Superior temporal gyrus (tissue), 1 donor: ENCODE measurements around the gene SCMH1.

ENCODE experiments used
- DNase-seq: peaks from one replicate; pipeline ENCODE4 v3.0.0-alpha.2; 2016; ENCODE audit errors: extremely low spot score

SCMH1 gene

DNA sequence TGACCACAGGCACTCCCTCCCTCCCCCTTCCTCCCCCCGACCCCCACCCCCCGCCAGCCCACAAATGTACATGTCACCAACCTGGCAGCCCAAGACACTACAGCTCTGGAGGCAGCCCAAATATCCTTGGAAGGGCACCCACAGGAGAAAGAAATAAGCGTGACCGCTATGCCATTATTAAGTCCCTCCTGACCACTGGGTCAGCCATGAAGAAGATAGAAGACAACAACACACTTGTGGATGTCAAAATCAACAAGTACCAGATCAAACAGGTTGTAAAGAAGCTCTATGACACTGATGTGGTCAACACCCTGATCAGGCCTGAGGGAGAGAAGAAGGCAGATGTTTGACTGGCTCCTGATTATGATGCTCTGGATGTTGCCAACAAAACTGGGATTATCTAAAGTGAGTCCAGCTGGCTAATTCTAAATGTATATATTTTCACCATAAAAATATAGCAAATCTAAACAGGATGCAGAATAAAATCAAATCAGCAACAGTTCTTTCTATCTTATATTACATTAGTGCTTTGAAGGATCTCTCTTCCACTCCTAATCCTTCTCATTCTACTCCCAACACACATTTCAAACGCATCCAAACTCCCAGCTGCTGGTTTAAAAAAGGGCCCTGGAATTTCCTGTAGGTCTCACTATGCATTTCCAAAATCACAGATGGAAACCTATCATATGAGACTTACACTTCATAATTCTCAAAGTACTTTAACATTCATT lies 143.2 kb downstream of the SCMH1 start:
- no peak for DNase-seq

GRCh38 chr1:41097105-41097504 lies 145.0 kb downstream of the SCMH1 start:
- DNase-seq: no peak

GRCh38 chr1:41093826-41094225 lies 148.3 kb downstream of the SCMH1 start:
- no peak for DNase-seq

DNA sequence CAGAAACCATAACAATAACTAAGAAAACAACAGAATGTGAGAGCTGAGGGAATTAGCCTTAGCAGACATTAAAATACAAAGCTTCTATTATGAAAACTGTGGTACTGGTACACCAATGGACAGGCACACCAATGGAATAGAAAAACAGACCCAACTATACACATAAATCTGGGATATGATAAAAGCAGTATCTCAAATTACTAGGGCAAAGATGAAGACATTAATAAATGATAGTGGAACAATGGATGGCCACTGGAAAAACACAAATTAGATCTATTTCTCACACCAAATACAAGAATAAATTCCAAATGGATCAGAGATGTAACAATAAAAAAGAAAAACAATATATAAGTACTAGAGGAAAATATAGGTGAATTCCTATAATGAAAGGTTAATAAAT lies 155.2 kb downstream of the SCMH1 start:
- no peak for DNase-seq

DNA sequence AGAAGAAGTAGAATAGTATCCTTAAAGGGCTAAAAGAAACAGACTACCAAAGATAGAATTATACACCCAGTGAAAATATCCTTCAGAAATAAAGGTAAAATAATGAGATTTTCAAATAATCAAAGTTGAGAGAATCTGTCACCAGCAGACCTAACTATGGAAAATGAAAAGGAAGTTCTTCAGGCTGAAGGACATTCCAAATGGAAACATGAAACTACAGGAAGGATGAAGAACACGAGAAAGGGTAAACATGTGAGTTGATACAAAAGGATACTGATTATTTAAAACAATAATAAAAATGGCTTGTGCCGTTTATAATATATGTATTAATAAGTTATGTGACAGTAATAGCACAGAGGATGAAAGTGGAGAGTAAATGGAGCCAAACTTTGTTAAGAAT lies 163.5 kb downstream of the SCMH1 start:
- DNase-seq: no peak

- DNase-seq: no peak
Measured at GRCh38 chr1:41078193-41078592, 163.9 kb downstream of the SCMH1 start.

- no peak for DNase-seq
Measured at GRCh38 chr1:41073971-41074370, 168.1 kb downstream of the SCMH1 start.

DNA sequence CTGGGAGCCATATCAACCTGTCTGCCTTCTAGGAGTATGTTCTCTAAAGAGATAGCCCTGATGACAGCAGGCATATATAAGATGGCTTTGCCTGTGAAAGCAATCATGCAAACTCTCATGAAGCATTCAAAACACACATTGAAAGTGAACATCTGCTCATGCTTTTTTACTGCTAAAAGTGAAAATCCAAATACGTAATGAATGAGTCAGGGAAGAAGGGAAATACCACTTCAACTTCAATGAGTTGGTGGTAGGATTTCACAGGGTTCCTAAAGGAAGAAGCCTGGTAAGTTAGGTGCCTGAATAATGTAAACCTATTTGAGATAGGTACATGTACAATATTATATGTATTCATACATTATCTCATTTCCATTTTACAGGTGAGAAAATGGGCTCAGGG lies 170.1 kb downstream of the SCMH1 start:
- DNase-seq: peak; percentile 33

DNA sequence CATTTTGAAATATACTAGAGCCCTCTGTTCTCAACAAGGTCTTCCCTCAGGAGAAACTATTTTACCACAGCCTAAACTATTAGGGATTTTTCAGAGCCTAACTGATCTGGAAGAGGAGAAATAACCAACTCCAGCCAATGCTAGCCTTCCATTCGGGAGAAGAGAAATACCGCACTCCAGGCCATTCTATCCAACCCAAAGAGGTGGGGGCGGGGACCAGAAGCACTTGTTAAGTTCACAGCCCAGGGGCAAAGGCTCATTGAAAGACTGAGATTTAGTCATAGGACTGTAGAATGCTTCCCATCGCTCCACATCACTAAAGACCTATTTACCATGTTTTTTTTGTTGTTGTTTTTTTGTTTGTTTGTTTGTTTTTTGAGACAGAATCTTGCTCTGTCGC lies 185.2 kb downstream of the SCMH1 start:
- DNase-seq: no peak

- DNase-seq: no peak
Measured at GRCh38 chr1:41053316-41053715, 188.8 kb downstream of the SCMH1 start.

DNA sequence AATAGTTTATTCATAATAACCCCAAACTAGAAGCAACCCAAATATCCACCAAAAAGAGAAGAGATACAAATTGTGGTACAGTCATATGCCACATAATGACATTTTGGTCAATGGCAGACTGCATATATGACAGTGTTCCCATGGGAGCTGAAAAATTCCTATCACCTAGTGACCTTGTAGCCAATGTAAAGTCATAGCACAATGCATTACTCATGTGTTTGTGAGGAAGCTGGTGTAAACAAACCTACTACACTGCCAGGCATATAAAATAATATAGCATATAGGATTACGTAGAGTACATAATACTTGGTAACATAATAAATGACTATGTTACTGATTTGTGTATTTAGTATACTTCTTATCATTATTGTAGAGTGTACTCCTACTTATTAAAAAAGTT lies 191.1 kb downstream of the SCMH1 start:
- DNase-seq: no peak

DNA sequence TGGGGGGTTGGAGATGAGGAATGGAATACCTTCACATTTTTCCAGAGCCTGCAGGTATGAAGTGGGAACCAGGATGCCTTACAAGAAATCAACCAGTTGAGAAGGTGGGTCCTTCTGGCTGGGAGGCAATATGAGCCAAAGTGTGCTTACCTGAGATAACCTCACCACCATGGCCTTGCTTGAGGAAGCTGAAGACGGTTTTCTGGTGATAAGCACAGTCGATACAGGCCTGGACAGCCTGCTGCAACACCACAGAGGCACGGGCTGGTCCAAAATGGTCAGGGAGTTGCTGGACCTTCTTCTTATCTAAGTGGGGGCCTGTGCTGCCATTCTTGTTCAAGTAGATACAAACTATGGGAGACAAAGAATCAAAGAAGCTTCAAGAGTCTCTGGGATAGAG lies 193.6 kb downstream of the SCMH1 start:
- DNase-seq: no peak

DNA sequence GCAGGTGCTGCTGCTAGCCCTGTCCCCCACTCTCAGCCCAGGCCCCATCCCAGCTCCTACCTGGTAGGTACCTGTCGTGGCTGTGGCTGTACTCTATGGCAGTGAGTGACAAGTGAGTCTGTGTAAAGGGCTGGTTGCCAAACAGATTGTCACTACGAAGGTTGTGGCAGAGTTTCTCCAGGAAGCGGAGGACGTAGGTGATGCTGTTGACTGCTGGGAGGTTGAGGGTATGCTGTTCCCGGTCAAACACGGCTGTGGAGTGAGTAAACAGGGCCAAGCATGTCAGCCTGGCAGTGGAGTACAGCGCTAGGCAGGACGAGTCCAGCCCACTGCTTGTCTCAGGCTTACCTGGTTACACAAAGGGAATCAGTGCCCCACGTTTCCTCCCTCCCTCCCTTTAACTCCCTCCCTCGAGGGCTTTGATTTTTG lies 195.7 kb downstream of the SCMH1 start:
- no peak for DNase-seq

DNA sequence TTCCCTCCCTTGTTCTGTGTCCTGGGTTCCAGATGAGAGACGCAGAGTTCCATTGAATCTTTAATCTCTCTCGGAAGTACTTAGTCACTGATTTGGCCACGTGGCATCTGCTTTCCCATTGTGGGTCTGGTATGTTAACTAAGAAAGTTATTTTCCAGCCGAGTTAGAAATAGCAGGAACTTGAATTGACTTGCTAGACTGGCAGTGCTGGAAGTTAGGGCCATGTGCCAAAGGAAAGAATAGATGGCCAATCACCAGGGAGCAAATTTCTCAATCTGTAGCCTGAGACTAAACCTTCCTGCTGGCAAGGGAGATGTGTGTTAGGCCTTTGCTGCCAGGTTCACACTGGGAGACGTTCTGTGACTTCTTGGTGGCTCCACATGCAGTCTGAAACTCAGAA lies 196.4 kb downstream of the SCMH1 start:
- peak; percentile 22 for DNase-seq

DNA sequence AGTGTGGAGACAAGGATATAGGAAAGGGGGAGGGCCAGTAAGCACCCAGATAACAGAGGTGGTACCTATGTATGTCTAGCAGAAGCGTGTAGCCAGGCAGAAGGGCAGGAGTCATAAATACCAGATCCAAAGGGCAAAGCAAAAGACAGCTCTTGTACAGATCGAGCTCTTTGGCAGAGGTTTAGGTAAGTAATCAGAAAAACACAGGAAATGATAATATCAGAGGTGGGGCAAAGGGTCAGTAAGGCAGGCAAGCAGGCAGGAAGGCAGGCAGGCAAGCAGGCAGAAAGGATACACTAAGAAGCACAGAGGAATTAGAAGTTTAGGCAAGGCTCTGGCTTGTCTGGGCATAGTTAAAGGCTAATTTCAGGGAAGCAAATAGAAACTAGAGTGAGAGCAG lies 197.9 kb downstream of the SCMH1 start:
- no peak for DNase-seq

DNA sequence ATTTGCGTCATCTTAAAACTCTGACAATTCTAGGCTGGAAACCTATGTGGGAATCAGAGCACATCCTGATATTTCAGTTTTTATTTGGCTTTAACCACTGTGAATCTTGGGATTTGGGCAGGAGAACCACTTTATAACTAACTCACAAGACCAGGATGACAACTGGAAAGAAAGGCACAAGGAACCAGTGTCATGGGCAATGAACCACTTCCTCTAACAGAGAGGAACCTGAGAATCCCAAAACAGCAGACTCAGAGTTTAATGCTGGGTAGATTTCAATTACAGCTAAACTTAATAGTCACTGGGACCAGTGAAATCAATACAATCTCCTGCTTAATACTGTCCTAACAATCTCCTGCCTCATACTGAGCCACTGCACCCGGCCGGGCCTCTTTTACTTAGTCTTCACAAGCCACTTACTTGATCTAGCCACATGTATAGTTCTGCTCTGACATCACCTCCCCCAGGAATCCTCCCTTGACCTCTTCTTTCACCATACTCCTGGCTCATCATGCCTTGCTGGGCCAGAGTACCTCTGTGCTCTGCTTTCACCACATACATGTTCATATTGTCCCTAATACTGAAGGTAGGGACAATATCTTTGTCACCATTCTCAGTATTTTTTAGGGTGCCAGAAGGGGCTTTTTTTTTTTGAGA lies 200.4 kb downstream of the SCMH1 start:
- DNase-seq: no peak

GRCh38 chr1:41038110-41038509 lies 204.0 kb downstream of the SCMH1 start:
- no peak for DNase-seq

GRCh38 chr1:41037116-41037903 lies 204.8 kb downstream of the SCMH1 start:
- DNase-seq: no peak

GRCh38 chr1:41033272-41033671 lies 208.8 kb downstream of the SCMH1 start:
- no peak for DNase-seq

DNA sequence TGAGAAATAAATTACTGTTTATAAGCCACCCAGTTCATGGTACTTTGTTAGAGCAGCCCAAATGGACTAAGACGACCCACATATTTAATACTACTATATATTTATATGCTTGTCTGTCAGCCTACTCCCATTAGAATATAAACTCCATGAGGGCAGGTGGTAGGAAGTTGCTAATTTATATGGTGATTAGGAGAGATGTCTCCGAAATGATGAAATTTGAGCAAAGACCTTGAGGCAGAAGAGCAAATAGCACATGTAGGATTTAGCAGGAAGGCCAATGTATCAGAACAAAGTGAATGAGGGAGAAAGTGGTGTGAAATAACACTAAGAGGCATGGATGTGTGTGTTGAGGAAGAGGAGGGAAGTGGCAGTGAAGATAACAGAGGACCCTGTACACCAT lies 210.0 kb downstream of the SCMH1 start:
- DNase-seq: no peak

DNA sequence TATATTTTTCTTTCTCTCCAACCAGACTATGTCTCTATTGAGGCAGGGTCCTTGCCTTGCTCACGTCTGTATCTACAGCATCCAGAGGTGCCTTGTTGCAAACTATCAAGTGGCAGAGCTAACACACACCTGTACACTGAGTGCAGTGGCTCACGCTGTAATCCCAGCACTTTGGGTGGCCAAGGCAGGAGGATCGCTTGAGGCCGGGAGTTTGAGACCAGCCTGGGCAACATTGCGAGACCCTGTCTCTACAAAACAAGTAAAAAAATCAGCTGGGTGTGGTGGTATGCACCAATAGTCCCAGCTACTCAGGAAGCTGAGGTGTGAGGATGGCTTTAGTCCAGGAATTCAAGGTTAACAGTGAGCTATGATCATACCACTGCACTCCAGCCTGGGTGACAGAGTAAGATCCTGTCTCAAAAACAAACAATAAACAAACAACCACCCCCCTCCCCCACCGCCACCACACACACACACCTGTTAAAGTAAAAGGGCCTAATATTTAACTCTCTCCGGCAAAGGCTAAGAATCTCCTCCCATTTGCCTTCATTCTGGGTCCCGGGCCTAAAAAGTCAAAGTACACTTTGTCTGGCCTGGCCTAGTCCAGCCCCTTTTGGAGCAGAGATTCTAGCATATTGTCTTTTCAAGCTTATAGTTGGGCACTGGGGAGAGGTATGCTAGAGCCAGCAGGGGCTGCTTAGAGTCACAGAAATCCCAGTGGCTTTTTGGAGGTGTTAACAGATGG lies 211.1 kb downstream of the SCMH1 start:
- no peak for DNase-seq

GRCh38 chr1:41028034-41028642 lies 214.0 kb downstream of the SCMH1 start:
- DNase-seq: no peak
